ENCODE data around the gene GAS7.
"Not testable (repeated sequence)": the region's sequence is repeated elsewhere in the genome, so short reads cannot be mapped to it uniquely, and the experiment has no call there.

The GAS7 gene

GRCh38 chr17:10013365-10014112, 184.9 kb downstream of the GAS7 start:
- DNase-seq, result no peak

DNA sequence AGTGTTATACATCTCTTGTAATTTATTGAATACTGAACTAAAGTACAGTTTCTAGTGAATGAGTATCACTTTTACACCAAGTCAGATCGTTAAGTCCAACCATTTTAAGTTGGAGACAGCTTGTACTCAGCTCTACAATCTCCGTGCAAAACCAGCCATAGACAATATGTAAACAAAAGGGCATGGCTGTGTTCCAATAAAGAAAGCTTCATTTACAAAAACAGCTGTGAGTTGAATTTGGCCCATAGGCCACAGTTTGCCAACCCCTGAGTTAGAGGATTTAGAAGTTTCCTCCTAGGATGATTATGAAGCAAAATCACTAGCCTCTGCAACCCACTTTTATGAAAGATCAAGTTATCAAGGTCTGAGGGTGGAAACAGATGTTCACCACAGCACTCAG, 187.7 kb downstream of the GAS7 start:
- DNase-seq, result no peak

DNA sequence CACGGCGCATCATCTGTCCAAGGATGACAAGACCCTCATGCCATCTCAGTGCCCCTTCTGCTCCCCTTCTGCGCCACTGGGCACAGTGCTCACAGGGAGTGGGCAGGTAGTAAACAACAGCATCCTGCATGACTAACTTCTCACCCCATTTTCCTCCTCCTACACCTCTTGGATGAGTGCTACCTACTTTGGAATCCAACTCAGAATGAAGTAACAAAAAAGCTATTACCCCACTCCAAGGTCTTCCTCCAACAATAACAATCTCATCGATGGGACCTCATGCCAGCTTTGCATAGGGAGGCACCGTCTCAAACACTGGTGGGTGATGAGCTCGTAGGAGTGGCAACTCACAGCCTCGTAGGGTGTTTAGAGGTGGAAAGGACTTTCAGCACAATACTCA, 194.7 kb downstream of the GAS7 start:
- no peak for DNase-seq

- not testable (repeated sequence) for DNase-seq
Observed at GRCh38 chr17:10002567-10003360, 195.6 kb downstream of the GAS7 start.

GRCh38 chr17:10001306-10001873, 197.0 kb downstream of the GAS7 start:
- DNase-seq, result no peak

DNA sequence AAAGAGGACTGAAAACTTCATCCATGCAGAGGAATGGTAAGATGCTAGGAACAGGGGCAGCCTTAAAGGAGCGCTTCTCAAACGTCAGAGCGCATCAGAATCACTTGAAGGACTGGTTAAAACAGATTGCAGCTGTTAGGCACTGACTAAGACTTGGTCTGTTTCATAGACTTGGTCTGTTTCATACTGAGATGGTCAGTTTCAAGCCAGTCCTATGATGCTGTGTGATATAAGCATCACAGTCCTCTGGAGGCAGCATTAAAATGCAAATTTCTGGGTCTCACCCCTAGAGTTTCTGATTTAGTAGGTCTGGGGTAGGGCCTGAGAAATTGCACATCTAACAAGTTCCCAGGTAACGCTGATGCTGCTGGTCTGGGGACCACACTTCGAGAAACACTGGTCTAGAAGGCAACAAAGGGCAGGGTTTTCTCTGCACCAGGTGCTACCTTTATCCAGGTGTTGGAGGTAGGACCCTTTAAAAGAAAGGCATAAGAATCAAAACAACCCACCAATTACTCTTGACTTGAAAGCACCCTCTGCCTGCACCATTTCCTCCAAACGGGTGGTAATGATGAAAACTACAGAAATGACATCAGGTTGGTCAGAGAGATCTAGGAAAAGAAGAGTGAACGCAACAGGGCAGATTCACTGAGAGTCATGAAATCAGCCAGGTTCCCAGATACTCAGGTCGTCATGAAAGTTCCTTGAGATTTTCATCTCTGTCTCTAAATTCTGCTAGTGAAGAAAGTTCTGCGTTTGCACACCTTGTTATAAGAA, 198.3 kb downstream of the GAS7 start:
- no peak for DNase-seq

- DNase-seq, result no peak
Observed at GRCh38 chr17:9998060-9998459, 200.3 kb downstream of the GAS7 start.

DNA sequence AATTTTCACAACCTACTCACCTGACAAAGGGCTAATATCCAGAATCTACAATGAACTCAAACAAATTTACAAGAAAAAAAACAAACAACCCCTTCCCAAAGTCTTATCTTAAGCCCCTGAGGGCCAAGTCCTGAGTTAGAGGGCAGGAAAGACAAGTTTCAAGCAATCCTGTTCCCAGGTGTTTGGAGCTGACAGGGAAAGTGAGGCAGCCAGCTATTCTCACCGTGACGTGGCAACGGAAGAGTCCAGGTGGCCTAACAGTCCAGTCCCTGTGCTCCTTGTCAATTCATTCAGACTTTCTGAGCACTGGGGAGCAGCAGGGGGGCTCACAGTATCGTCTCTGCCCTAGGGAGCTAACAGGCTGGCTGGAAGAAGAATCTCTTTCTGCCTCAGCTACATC, 203.6 kb downstream of the GAS7 start:
- no peak for DNase-seq

- DNase-seq, result no peak
Observed at GRCh38 chr17:9991796-9992195, 206.6 kb downstream of the GAS7 start.

DNA sequence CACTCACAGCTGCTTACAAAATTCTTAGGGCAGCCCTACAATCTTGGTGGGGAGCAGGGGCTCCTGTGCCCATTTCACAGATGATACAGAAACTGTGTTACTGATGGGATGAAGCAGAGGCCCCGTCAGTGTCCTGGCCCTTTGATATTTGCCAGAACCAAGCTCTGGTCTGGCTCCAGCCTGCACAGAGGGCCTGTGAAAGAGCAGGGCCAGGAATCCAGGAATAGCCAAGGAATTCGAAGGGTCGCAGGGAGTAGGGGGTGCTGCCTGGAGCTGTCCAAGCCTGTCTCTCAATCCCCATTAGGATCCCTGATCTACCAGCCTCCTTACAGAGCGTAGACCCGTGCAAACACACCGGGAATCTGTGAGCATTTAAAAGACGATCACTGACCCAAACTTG, 207.1 kb downstream of the GAS7 start:
- DNase-seq, result no peak

DNA sequence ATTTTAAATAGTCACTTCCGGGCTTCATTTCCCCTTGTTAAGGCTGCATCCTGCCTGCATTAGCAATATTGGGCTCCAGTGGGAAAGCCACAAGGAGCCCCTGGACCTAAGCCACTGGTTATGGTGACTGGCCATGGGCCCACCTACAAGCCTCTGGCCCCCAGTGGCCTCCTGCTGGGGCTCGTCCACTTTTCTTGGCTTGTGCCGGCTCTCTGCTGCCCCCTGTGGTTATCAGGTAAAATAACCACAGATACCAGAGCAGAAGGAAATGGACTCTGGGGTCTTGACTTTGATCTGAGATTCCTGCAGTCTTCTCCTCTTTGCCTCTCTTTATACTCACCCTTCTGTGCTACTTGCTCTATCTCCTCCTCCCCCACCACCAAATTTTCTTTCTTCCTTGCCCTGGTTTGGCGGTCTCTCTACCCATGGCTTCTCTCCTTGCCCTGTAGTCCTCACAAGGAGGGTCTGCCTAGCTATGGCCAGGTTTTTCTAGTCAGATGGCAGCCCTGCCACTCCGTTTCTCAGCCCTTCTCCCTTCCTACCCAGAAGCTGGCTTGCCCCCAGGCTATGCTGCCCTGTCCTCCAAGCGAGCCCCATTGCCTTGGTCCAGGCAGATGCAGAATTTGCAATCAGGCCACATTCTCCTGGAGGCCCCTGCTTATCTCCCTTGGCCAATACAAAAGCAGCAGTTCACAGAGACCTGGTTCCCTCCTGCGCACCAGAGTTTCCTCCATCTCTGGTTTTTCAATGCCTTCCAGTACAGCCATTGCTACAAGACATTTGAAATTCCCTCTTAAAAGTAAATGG, 210.4 kb downstream of the GAS7 start:
- no peak for DNase-seq

GRCh38 chr17:9986754-9987382, 211.5 kb downstream of the GAS7 start:
- DNase-seq, result no peak

GRCh38 chr17:9985646-9986045, 212.8 kb downstream of the GAS7 start:
- no peak for DNase-seq

- DNase-seq, result no peak
Observed at GRCh38 chr17:9984768-9985167, 213.6 kb downstream of the GAS7 start.

- DNase-seq, result no peak
Observed at GRCh38 chr17:9982159-9982558, 216.2 kb downstream of the GAS7 start.

- no peak for DNase-seq
Observed at GRCh38 chr17:9981344-9981915, 217.0 kb downstream of the GAS7 start.

- DNase-seq, result no peak
Observed at GRCh38 chr17:9979463-9979995, 218.9 kb downstream of the GAS7 start.

DNA sequence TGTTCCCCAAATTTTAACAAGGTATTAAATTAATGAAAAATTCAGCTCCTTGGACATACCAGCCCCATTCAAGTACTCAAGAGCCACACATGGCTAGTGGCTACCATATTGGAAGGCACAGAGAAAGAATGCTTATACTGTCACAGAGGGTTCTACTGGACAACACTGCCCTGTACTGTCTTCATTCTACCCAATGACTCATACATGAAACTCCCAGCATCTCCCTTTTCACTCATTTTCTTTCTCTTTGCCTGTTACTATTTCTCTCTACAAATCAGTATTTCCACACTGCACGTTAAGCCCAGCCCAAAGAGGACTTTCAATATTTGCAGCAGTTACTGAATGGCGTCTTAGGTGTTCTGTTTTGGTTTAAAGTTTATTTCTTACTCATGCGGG, 221.2 kb downstream of the GAS7 start:
- DNase-seq, result no peak

- DNase-seq, result no peak
Observed at GRCh38 chr17:9976283-9977179, 221.9 kb downstream of the GAS7 start.
